A549 (cell line): ENCODE data around the gene LIMS1. TPM values are rescaled to one million over a fixed set of nuclear protein-coding genes. Genes with fewer than 3 reads are reported as not detected.

ENCODE experiments used
- ATAC-seq, 2 experiments: fragments of 200-7000 bp in 1 of 2; fragments of >200 bp in 1 of 2; cut with Nextera tagmentation in 1 of 2; cut with Tn5 transposase in 1 of 2; 3 replicates each; pipeline versions ENCODE4 v1.8.0 to v1.9.1; 2018 to 2020; ENCODE audit warnings: mild to moderate bottlenecking in 1 of 2, moderate library complexity in 1 of 2
- CTCF ChIA-PET: fragments of 300-600 bp; sonication (Branson Sonifier 250); formaldehyde crosslinking; extraction: SDS; loops from one replicate; lab custom pipeline; 2021; ENCODE audit warnings: antibody characterized with exemption, inconsistent platforms; lab: Yijun Ruan, JAX
- POLR2A ChIA-PET: fragments of 350-600 bp; formaldehyde crosslinking; extraction: SDS; loops from one replicate; lab custom pipeline; 2021; ENCODE audit warnings: antibody characterized with exemption, inconsistent platforms; lab: Yijun Ruan, JAX
- DNase-seq, 2 experiments: peaks; one replicate each; pipeline versions ENCODE4 v3.0.0 to v3.0.0-alpha.2; 2011 to 2016; ENCODE audit warnings: low read depth in 1 of 2, low spot score in 1 of 2
- FAIRE-seq: peaks from 2 replicates; lab custom pipeline; 2011; peaks lifted over from hg19 to GRCh38; lab: Jason Lieb, UNC
- H3K27ac ChIP-seq, 2 experiments: fragments of >200 bp; sonication (Bioruptor Twin); formaldehyde crosslinking; 3 replicates each; pipeline ENCODE4 v1.5.1; 2016 to 2017
- H3K4me1 ChIP-seq: fragments of >200 bp; sonication (Bioruptor Twin); formaldehyde crosslinking; 3 replicates; pipeline ENCODE4 v1.6.1; 2016
- H3K4me2 ChIP-seq: fragments of >200 bp; sonication (Bioruptor Twin); formaldehyde crosslinking; 3 replicates; pipeline ENCODE4 v1.6.1; 2016
- H3K4me3 ChIP-seq: fragments of >200 bp; sonication (Bioruptor Twin); formaldehyde crosslinking; 3 replicates; pipeline ENCODE4 v1.5.1; 2016
- H3K9me3 ChIP-seq: fragments of >200 bp; sonication (Bioruptor Twin); formaldehyde crosslinking; 3 replicates; pipeline ENCODE4 v1.6.1; 2016
- BHLHE40 ChIP-seq: IDR thresholded peaks from 2 replicates; pipeline ENCODE4 v1.6.1; 2012; ENCODE audit warnings: low read depth, low read length, inconsistent platforms
- CEBPB ChIP-seq, 2 experiments: fragments of >200 bp in 1 of 2; sonication (Bioruptor Twin) in 1 of 2; formaldehyde crosslinking in 1 of 2; IDR thresholded peaks; 2 replicates each; pipeline ENCODE4 v1.6.1; 2012 to 2016
- CTCF ChIP-seq: fragments of >200 bp; sonication (Bioruptor Twin); formaldehyde crosslinking; IDR thresholded peaks from 3 replicates; pipeline ENCODE4 v1.5.1; 2016
- EHF ChIP-seq: fragments of 250-450 bp; sonication (Bioruptor Pico); IDR thresholded peaks from 2 replicates; pipeline ENCODE4 v1.5.0; 2020; ENCODE audit warnings: mild to moderate bottlenecking
- FOSL2 ChIP-seq, 2 experiments: fragments of 450-650 bp in 1 of 2; fragments of >200 bp in 1 of 2; sonication (Bioruptor Twin) in 1 of 2; formaldehyde crosslinking; IDR thresholded peaks; 2 replicates each; pipeline versions ENCODE4 v1.5.0 to v1.6.1; 2016 to 2020; ENCODE audit warnings: mild to moderate bottlenecking in 1 of 2, moderate library complexity in 1 of 2
- GATA3 ChIP-seq: IDR thresholded peaks from 2 replicates; pipeline ENCODE4 v1.6.1; 2012; ENCODE audit warnings: borderline replicate concordance
- HDAC2 ChIP-seq: fragments of 200-600 bp; sonication (generic); IDR thresholded peaks from 2 replicates; pipeline ENCODE4 v1.6.1; 2016
- HOXA7 ChIP-seq: fragments of 250-450 bp; sonication (Bioruptor Pico); IDR thresholded peaks from 2 replicates; pipeline ENCODE4 v1.5.0; 2020; ENCODE audit warnings: mild to moderate bottlenecking, moderate library complexity
- HOXB13 ChIP-seq: fragments of 250-450 bp; sonication (Bioruptor Pico); IDR thresholded peaks from 2 replicates; pipeline ENCODE4 v1.5.0; 2020; ENCODE audit warnings: low read depth, mild to moderate bottlenecking, moderate library complexity
- JUN ChIP-seq, 2 experiments: fragments of >200 bp; sonication (Bioruptor Twin); formaldehyde crosslinking; IDR thresholded peaks; 2 replicates in 1 of 2; 3 replicates in 1 of 2; pipeline ENCODE4 v1.6.1; 2016 to 2017
- JUNB ChIP-seq: fragments of >200 bp; sonication (Bioruptor Twin); formaldehyde crosslinking; IDR thresholded peaks from 2 replicates; pipeline ENCODE4 v1.6.1; 2016
- KDM1A ChIP-seq: fragments of 200-600 bp; sonication (generic); IDR thresholded peaks from 2 replicates; pipeline ENCODE4 v1.6.1; 2016; ENCODE audit warnings: low read depth, mild to moderate bottlenecking
- MAX ChIP-seq: IDR thresholded peaks from 2 replicates; pipeline ENCODE4 v1.6.1; 2012
- NPAS2 ChIP-seq: fragments of 250-450 bp; sonication (Bioruptor Pico); IDR thresholded peaks from 2 replicates; pipeline ENCODE4 v1.8.0; 2022; ENCODE audit warnings: mild to moderate bottlenecking, moderate library complexity, borderline replicate concordance
- NR3C1 ChIP-seq: fragments of >200 bp; sonication (Bioruptor Twin); formaldehyde crosslinking; IDR thresholded peaks from 3 replicates; pipeline ENCODE4 v1.6.1; 2017
- PBX3 ChIP-seq: IDR thresholded peaks from 2 replicates; pipeline ENCODE4 v1.6.1; 2012
- POLR2A ChIP-seq: IDR thresholded peaks from 2 replicates; pipeline ENCODE4 v1.6.1; 2012; ENCODE audit warnings: mild to moderate bottlenecking, low read length
- POLR2AphosphoS2 ChIP-seq: conservative IDR thresholded peaks from 2 replicates; pipeline ENCODE4 v1.6.1; 2012; ENCODE audit warnings: low read length, improper control_type of control experiment, inconsistent platforms
- RAD21 ChIP-seq, 2 experiments: fragments of >200 bp in 1 of 2; sonication (Bioruptor Twin) in 1 of 2; formaldehyde crosslinking in 1 of 2; IDR thresholded peaks in 1 of 2; conservative IDR thresholded peaks in 1 of 2; 2 replicates in 1 of 2; 3 replicates in 1 of 2; pipeline ENCODE4 v1.6.1; 2012 to 2018; ENCODE audit warnings: inconsistent platforms in 1 of 2
- RCOR1 ChIP-seq: fragments of 150-350 bp; IDR thresholded peaks from 2 replicates; pipeline ENCODE4 v1.6.1; 2014; ENCODE audit warnings: antibody characterized with exemption, low read length, low read depth
- RNF2 ChIP-seq: fragments of 200-600 bp; sonication (generic); IDR thresholded peaks from 2 replicates; pipeline ENCODE4 v1.6.1; 2016; ENCODE audit warnings: low read depth, mild to moderate bottlenecking, antibody characterized with exemption, moderate library complexity, borderline replicate concordance
- TP53 ChIP-seq: fragments of 250-450 bp; sonication (Bioruptor Pico); IDR thresholded peaks from 2 replicates; pipeline ENCODE4 v1.5.0; 2021; ENCODE audit warnings: mild to moderate bottlenecking, moderate library complexity
- WGBS: methylation state at CpG from one replicate; pipeline ENCODE4 v1.1.6; 2017; ENCODE audit errors: missing lambda C conversion rate; 5-methylcytosine and 5-hydroxymethylcytosine counted together
- polyA plus RNA-seq, 4 experiments: library from polyadenylated mRNA; depleted of rRNA in 3 of 4; stranded (reverse); fragments of >200 nt; fragmentation: RNase III in 1 of 4; extraction: RNeasy Plus Mini Kit Qiagen cat#74134 plus additional on column Dnase treatment in 1 of 4; gene quantifications; 2 replicates in 3 of 4; 3 replicates in 1 of 4; pipeline ENCODE4 v1.2.3, GENCODE V29; 2011 to 2017

The LIMS1 gene
- polyA plus RNA-seq, 2 of the 4 experiments (the other 2 are of a cell fraction), result 40.0 to 94.1 TPM

DNA sequence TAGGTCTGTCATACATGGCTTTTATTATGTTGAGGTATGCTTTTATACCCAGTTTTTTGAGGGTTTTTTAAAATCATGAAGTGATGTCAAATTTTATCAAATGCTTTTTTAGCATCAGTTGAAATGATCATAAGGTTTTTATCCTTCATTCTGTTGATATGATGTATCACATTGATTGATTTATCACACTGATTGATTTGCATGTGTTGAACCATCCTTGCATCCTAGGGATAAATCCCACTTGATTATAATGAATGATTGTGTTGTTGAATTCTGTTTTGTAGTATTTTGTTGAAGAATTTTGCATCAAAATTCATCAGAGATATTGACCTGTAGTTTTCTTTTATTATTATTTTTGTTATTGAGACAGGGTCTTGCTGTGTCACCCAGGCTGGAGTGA, 68.2 kb downstream of the LIMS1 start:
- CTCF ChIA-PET, result interaction anchor here (0.5 to 0.9 kb wide), 2 partner anchors 34 to 56 kb away, joined by 3 to 4 read pairs; no protein-coding TSS in a partner anchor
- TF ChIP-seq CTCF, result no peak
- TF ChIP-seq RNF2, result no peak
- TF ChIP-seq HOXA7 (CRISPR knock-in tag), result no peak
- no peak for TF ChIP-seq PBX3
- TF ChIP-seq JUNB, result no peak
- no peak for TF ChIP-seq POLR2A
- TF ChIP-seq GATA3, result no peak
- no peak for TF ChIP-seq POLR2AphosphoS2
- TF ChIP-seq NPAS2 (CRISPR knock-in tag), result no peak
- TF ChIP-seq KDM1A, result no peak
- no peak for TF ChIP-seq HDAC2
- no peak for TF ChIP-seq HOXB13 (CRISPR knock-in tag)
- TF ChIP-seq BHLHE40, result no peak
- no peak for TF ChIP-seq RCOR1
- no peak for TF ChIP-seq RAD21 (conservative IDR thresholded peaks at IDR 0.05 in 1 of 2, IDR thresholded peaks at IDR 0.05 in 1 of 2)
- Histone ChIP-seq H3K4me2 (no peak overlapping the region), H3K4me1 (no peaks in the 10 kb centered on the region), H3K9me3 (no peaks in the 10 kb centered on the region; the same call in 2 of the 3 replicates), H3K27ac (no peak overlapping the region), H3K4me3 (no peak overlapping the region)
- DNase-seq, result no peak
- FAIRE-seq, result no peak
- no peak for ATAC-seq
- POLR2A ChIA-PET, result no interaction called here

- FAIRE-seq, result no peak
- Histone ChIP-seq H3K4me1 (no peaks in the 10 kb centered on the region; the same call in 2 of the 3 replicates), H3K4me2 (no peak overlapping the region), H3K9me3 (no peaks in the 10 kb centered on the region; the same call in 2 of the 3 replicates), H3K4me3 (no peak overlapping the region), H3K27ac (no peak overlapping the region)
- POLR2A ChIA-PET, result no interaction called here
- ATAC-seq, result no peak
- DNase-seq, result no peak
- WGBS, result 85% methylated on average over 4 of the region's 4 CpGs
- TF ChIP-seq GATA3 (no peak), CEBPB (IDR thresholded peaks at IDR 0.05) (no peak), MAX (no peak), NR3C1 (no peak), TP53 (CRISPR knock-in tag) (no peak), JUN (IDR thresholded peaks at IDR 0.05) (no peak), PBX3 (no peak), FOSL2 (IDR thresholded peaks at IDR 0.05) (no peak), FOSL2 (CRISPR knock-in tag; IDR thresholded peaks at IDR 0.05) (no peak), POLR2A (no peak), KDM1A (no peak), EHF (CRISPR knock-in tag) (no peak), RAD21 (conservative IDR thresholded peaks at IDR 0.05 in 1 of 2, IDR thresholded peaks at IDR 0.05 in 1 of 2) (no peak)
- TF ChIP-seq, all 56 proteins: peak for 0
- CTCF ChIA-PET, result interaction anchor here (2.3 to 4.2 kb wide), 3 partner anchors 11 to 31 kb away, joined by 5 to 68 read pairs (median 13); no protein-coding TSS in a partner anchor
Measured at GRCh38 chr2:108604196-108604595, 69.9 kb downstream of the LIMS1 start.
